WTC11 (cell line): ENCODE results near the gene NXPH4. TPM values are rescaled to one million over a fixed set of nuclear protein-coding genes. Genes with fewer than 3 reads are reported as not detected.

Experiments
- ATAC-seq: fragments of 200-7000 bp; cut with Tn5 transposase; 2 replicates; pipeline ENCODE4 v1.10.0; 2021; ENCODE audit warnings: mild to moderate bottlenecking, moderate library complexity
- CTCF ChIA-PET: fragments of 300-600 bp; sonication (Branson Sonifier 250); formaldehyde crosslinking; loops from one replicate; lab custom pipeline; 2021; ENCODE audit warnings: antibody characterized with exemption; lab: Charles Lee
- POLR2A ChIA-PET: fragments of 350-600 bp; sonication (Branson Sonifier 250); formaldehyde crosslinking; loops from one replicate; lab custom pipeline; 2021; ENCODE audit warnings: antibody characterized with exemption; lab: Charles Lee
- DNase-seq: peaks from one replicate; pipeline ENCODE4 v3.0.0; 2021; ENCODE audit warnings: low spot score
- H3K27ac Mint-ChIP-seq: 2 replicates; pipeline ENCODE4 v1.8.0; 2021; ENCODE audit warnings: mixed read lengths
- H3K27me3 Mint-ChIP-seq: 2 replicates; pipeline ENCODE4 v1.8.0; 2021; ENCODE audit warnings: low read depth, mild to moderate bottlenecking, moderate library complexity, mixed read lengths
- H3K36me3 Mint-ChIP-seq: 2 replicates; pipeline ENCODE4 v1.8.0; 2021; ENCODE audit warnings: mixed read lengths
- H3K4me1 Mint-ChIP-seq: 2 replicates; pipeline ENCODE4 v1.8.0; 2022; ENCODE audit warnings: mixed read lengths
- H3K4me3 Mint-ChIP-seq: 2 replicates; pipeline ENCODE4 v1.8.0; 2021; ENCODE audit warnings: mild to moderate bottlenecking, moderate library complexity, mixed read lengths
- H3K9me3 Mint-ChIP-seq: 2 replicates; pipeline ENCODE4 v1.8.0; 2021; ENCODE audit warnings: mixed read lengths
- AFF4 ChIP-seq: sonication (generic); formaldehyde crosslinking; IDR thresholded peaks from 2 replicates; pipeline ENCODE4 v1.8.1; 2023; ENCODE audit warnings: mild to moderate bottlenecking, missing genetic modification reagents, borderline replicate concordance
- CREB1 ChIP-seq: sonication (generic); formaldehyde crosslinking; IDR thresholded peaks from 2 replicates; pipeline ENCODE4 v1.8.0; 2023; ENCODE audit warnings: mild to moderate bottlenecking, missing genetic modification reagents
- E2F4 ChIP-seq: sonication (generic); formaldehyde crosslinking; IDR thresholded peaks from 2 replicates; pipeline ENCODE4 v1.8.1; 2022; ENCODE audit warnings: low read depth, mild to moderate bottlenecking, moderate library complexity, missing genetic modification reagents, borderline replicate concordance
- FOXP4 ChIP-seq: sonication (generic); formaldehyde crosslinking; IDR thresholded peaks from 2 replicates; pipeline ENCODE4 v1.8.0; 2022; ENCODE audit warnings: mild to moderate bottlenecking, missing genetic modification reagents
- IRF1 ChIP-seq: sonication (generic); formaldehyde crosslinking; IDR thresholded peaks from 2 replicates; pipeline ENCODE4 v1.8.0; 2023; ENCODE audit warnings: missing genetic modification reagents
- KAT7 ChIP-seq: sonication (generic); formaldehyde crosslinking; IDR thresholded peaks from 2 replicates; pipeline ENCODE4 v1.8.1; 2023; ENCODE audit warnings: missing genetic modification reagents, mild to moderate bottlenecking, borderline replicate concordance
- MAX ChIP-seq: sonication (generic); formaldehyde crosslinking; IDR thresholded peaks from 2 replicates; pipeline ENCODE4 v1.8.0; 2022; ENCODE audit warnings: mild to moderate bottlenecking, missing genetic modification reagents
- NFATC4 ChIP-seq: fragments of 250-450 bp; sonication (Bioruptor Pico); IDR thresholded peaks from 2 replicates; pipeline ENCODE4 v1.9.0; 2021; ENCODE audit warnings: mild to moderate bottlenecking
- NR3C1 ChIP-seq: sonication (generic); formaldehyde crosslinking; conservative IDR thresholded peaks from 2 replicates; pipeline ENCODE4 v1.8.1; 2023; ENCODE audit warnings: low read depth, mild to moderate bottlenecking, missing genetic modification reagents
- RORB ChIP-seq: fragments of 250-450 bp; sonication (Bioruptor Pico); IDR thresholded peaks from 2 replicates; pipeline ENCODE4 v1.9.0; 2021; ENCODE audit warnings: mild to moderate bottlenecking
- TCF7 ChIP-seq: sonication (generic); formaldehyde crosslinking; IDR thresholded peaks from 2 replicates; pipeline ENCODE4 v1.8.0; 2022; ENCODE audit warnings: mild to moderate bottlenecking, low read depth, missing genetic modification reagents, moderate library complexity
- USF1 ChIP-seq: sonication (generic); formaldehyde crosslinking; IDR thresholded peaks from 2 replicates; pipeline ENCODE4 v1.8.0; 2022; ENCODE audit warnings: mild to moderate bottlenecking, missing genetic modification reagents
- ZNF281 ChIP-seq: sonication (generic); formaldehyde crosslinking; IDR thresholded peaks from 2 replicates; pipeline ENCODE4 v1.8.0; 2023; ENCODE audit warnings: mild to moderate bottlenecking, missing genetic modification reagents
- ZNF425 ChIP-seq: fragments of 250-450 bp; sonication (Bioruptor Pico); conservative IDR thresholded peaks from 2 replicates; pipeline ENCODE4 v1.9.0; 2021; ENCODE audit warnings: mild to moderate bottlenecking
- ZSCAN18 ChIP-seq: fragments of 250-450 bp; sonication (Bioruptor Pico); IDR thresholded peaks from 2 replicates; pipeline ENCODE4 v2.1.2; 2022; ENCODE audit warnings: mild to moderate bottlenecking, moderate library complexity
- total RNA-seq: library from RNA; stranded (reverse); gene quantifications from 3 replicates; pipeline ENCODE4 v1.2.3, GENCODE V29; 2021

The NXPH4 gene
- total RNA-seq, 1 experiment from 2014 or later = 4.9 TPM

GRCh38 chr12:57169969-57170368, 46.6 kb upstream of the NXPH4 start:
- ATAC-seq = no peak
- POLR2A ChIA-PET = no interaction called here
- H3K4me1 Mint-ChIP-seq = no peaks in the 10 kb centered on the region
- CTCF ChIA-PET = interaction anchor here (1.0 to 7.0 kb wide), 5 partner anchors 13 to 73 kb away, joined by 3 to 112 read pairs (median 7); partner anchors contain the start of gene LRP1
- no peak for DNase-seq
- H3K27me3 Mint-ChIP-seq = no peaks in the 10 kb centered on the region
- H3K9me3 Mint-ChIP-seq = no peaks in the 10 kb centered on the region
- H3K4me3 Mint-ChIP-seq = no peak overlapping the region
- peaks cover 51% of the 10 kb centered on the region for H3K36me3 Mint-ChIP-seq
- TF ChIP-seq RORB = no peak
- TF ChIP-seq NR3C1 (CRISPR knock-in tag) = no peak
- no peak for TF ChIP-seq USF1 (CRISPR knock-in tag)
- no peak for TF ChIP-seq MAX (CRISPR knock-in tag)
- TF ChIP-seq IRF1 = no peak
- no peak for TF ChIP-seq ZNF425 (CRISPR knock-in tag)
- TF ChIP-seq CREB1 = no peak
- no peak for TF ChIP-seq FOXP4
- TF ChIP-seq NFATC4 (CRISPR knock-in tag) = no peak
- no peak for TF ChIP-seq ZNF281 (CRISPR knock-in tag)
- no peak for TF ChIP-seq TCF7 (CRISPR knock-in tag)
- TF ChIP-seq AFF4 = no peak
- TF ChIP-seq ZSCAN18 = no peak
- no peak for TF ChIP-seq E2F4 (CRISPR knock-in tag)
- TF ChIP-seq KAT7 (CRISPR knock-in tag) = no peak
- no peak overlapping the region for H3K27ac Mint-ChIP-seq
